Left lung (tissue), 10 donors: ENCODE data around the gene BACH2. TPM values are rescaled to one million over a fixed set of nuclear protein-coding genes. Genes with fewer than 3 reads are reported as not detected.

Experiments used
- ATAC-seq: fragments of 200-7000 bp; cut with Tn5 transposase; one replicate; pipeline ENCODE4 v1.9.1; 2020; ENCODE audit warnings: moderate library complexity
- DNase-seq, 4 donors: peaks; one replicate each; pipeline ENCODE4 v3.0.0-alpha.2; 2013 to 2020
- H3K27ac ChIP-seq, 2 donors: fragments of 200-600 bp; sonication (generic) in 1 of 2; one replicate each; pipeline versions ENCODE4 v1.5.0 to v1.8.0; 2020 to 2021
- H3K27me3 ChIP-seq, 2 donors: fragments of 200-600 bp; sonication (generic) in 1 of 2; one replicate each; pipeline versions ENCODE4 v1.5.0 to v1.8.0; 2020 to 2021
- H3K36me3 ChIP-seq, 2 donors: fragments of 200-600 bp; sonication (generic) in 1 of 2; one replicate each; pipeline versions ENCODE4 v1.5.0 to v1.8.0; 2020 to 2021
- H3K4me1 ChIP-seq, 2 donors: fragments of 200-600 bp; one replicate each; pipeline ENCODE4 v1.8.0; 2021
- H3K4me3 ChIP-seq, 2 donors: fragments of 200-600 bp; sonication (generic) in 1 of 2; one replicate each; pipeline versions ENCODE4 v1.5.0 to v1.8.0; 2020 to 2021; ENCODE audit warnings: mild to moderate bottlenecking in 1 of 2
- H3K9me3 ChIP-seq, 2 donors: fragments of 200-600 bp; sonication (generic) in 1 of 2; one replicate each; pipeline versions ENCODE4 v1.5.0 to v1.8.0; 2020 to 2021
- CTCF ChIP-seq, 2 donors: fragments of 200-600 bp; sonication (generic) in 1 of 2; IDR thresholded peaks; one replicate each; pipeline versions ENCODE4 v1.5.0 to v1.8.0; 2021; ENCODE audit warnings: antibody characterized with exemption in 2 of 2
- intact Hi-C, 2 donors: fragments of 100-400 bp; cut with DNase I; formaldehyde crosslinking; loops; one replicate each; pipeline versions ENCODE4 v1.11.2 to v1.14.2; 2022
- polyA plus RNA-seq, 6 donors: library from polyadenylated mRNA; unstranded; fragments of 120-200 nt; gene quantifications; one replicate each; pipeline ENCODE4 v1.2.1, GENCODE V29; 2013; ENCODE audit not compliant: insufficient read length in 6 of 6
- total RNA-seq, 2 donors: library from RNA; stranded (reverse); fragmentation: NEBNext Ultra II Directional; extraction: Animal tissue kit (Norgen Biotek cat#: 25700); gene quantifications; one replicate each; pipeline ENCODE4 v1.2.1, GENCODE V29; 2021
- donor health status: DM: no; HTN: yes; CAD: no.
- donor health status: DM: no; HTN: no; CAD: no.

The BACH2 gene
- total and polyA plus RNA-seq, 8 donors = 3.8 to 10.6 (median 8.9) TPM

- Histone ChIP-seq H3K36me3 (no peaks in the 10 kb centered on the region), H3K4me3 (no peak overlapping the region), H3K4me1 (no peaks in the 10 kb centered on the region), H3K27me3 (no peaks in the 10 kb centered on the region), H3K27ac (no peak overlapping the region), H3K9me3 (no peaks in the 10 kb centered on the region)
- ATAC-seq = no peak
- intact Hi-C loops = no loop called here
- no peak for TF ChIP-seq CTCF (IDR thresholded peaks at IDR 0.05)
- no peak for DNase-seq
Measured at GRCh38 chr6:90076511-90077415, 219.9 kb downstream of the BACH2 start.

- intact Hi-C loops = no loop called here
Measured at GRCh38 chr6:90074161-90074850, 222.3 kb downstream of the BACH2 start.

GRCh38 chr6:90072935-90073464, 223.6 kb downstream of the BACH2 start:
- Histone ChIP-seq H3K36me3 (no peaks in the 10 kb centered on the region), H3K27ac (no peak overlapping the region), H3K4me1 (no peaks in the 10 kb centered on the region), H3K4me3 (no peak overlapping the region), H3K27me3 (no peaks in the 10 kb centered on the region), H3K9me3 (no peaks in the 10 kb centered on the region)
- intact Hi-C loops = no loop called here
- ATAC-seq = no peak
- no peak for TF ChIP-seq CTCF (IDR thresholded peaks at IDR 0.05)
- no peak for DNase-seq

More at GRCh38 chr6:90074161-90074850, 222.3 kb downstream of the BACH2 start:
- Histone ChIP-seq H3K27ac (no peak overlapping the region), H3K27me3 (no peaks in the 10 kb centered on the region), H3K4me3 (no peak overlapping the region), H3K36me3 (no peaks in the 10 kb centered on the region), H3K4me1 (no peaks in the 10 kb centered on the region), H3K9me3 (no peaks in the 10 kb centered on the region)
- DNase-seq = no peak
- TF ChIP-seq CTCF (IDR thresholded peaks at IDR 0.05) = no peak
- no peak for ATAC-seq

GRCh38 chr6:90072501-90072900, 224.1 kb downstream of the BACH2 start:
- H3K27ac ChIP-seq = no peak overlapping the region
- no peaks in the 10 kb centered on the region for H3K27me3 ChIP-seq
- intact Hi-C loops = no loop called here
- TF ChIP-seq CTCF (IDR thresholded peaks at IDR 0.05) = no peak
- no peaks in the 10 kb centered on the region for H3K4me1 ChIP-seq
- H3K36me3 ChIP-seq = no peaks in the 10 kb centered on the region
- no peak for ATAC-seq
- H3K9me3 ChIP-seq = no peaks in the 10 kb centered on the region
- no peak for DNase-seq
- H3K4me3 ChIP-seq = no peak overlapping the region
